ENCODE measurements around the gene HCK. TPM values are rescaled to one million over a fixed set of nuclear protein-coding genes. Genes with fewer than 3 reads are reported as not detected.

Gene HCK
- not detected in 2 replicates for total RNA-seq

GRCh38 chr20:32052090-32052777 lies at the start of gene HCK:
Gene HCK, plus strand, starts transcription at chr20:32052242.

GRCh38 chr20:32010101-32010500 lies 41.9 kb upstream of the HCK start, which contains the start of gene CCM2L:
Gene CCM2L, plus strand, starts transcription at chr20:32010438. Its CDS starts 17 bp downstream, at chr20:32010455.

GRCh38 chr20:32109392-32110172 lies 57.5 kb downstream of the HCK start, which contains the start of gene TM9SF4:
Gene TM9SF4, plus strand, starts transcription at chr20:32109714. Its CDS starts 27 bp downstream, at chr20:32109741.

Other genes starting within 250 kb of the HCK start
- not detected in 2 replicates for gene MYLK2, start 232.9 kb upstream of the HCK start, total RNA-seq
- gene FOXS1, start 206.6 kb upstream of the HCK start, total RNA-seq = not detected in 2 replicates
- gene DUSP15, start 181.7 kb upstream of the HCK start, total RNA-seq = not detected in 2 replicates
- gene TTLL9, start 181.6 kb upstream of the HCK start, total RNA-seq = not detected in 2 replicates
- gene PDRG1, start 100.2 kb upstream of the HCK start, total RNA-seq = 4.3 and 4.8 TPM in 2 replicates
- under 0.01 TPM in 1 of 2 replicates, not detected in the other for gene XKR7, start 84.1 kb upstream of the HCK start, total RNA-seq
- gene CCM2L, start 41.8 kb upstream of the HCK start, total RNA-seq = under 0.01 TPM in 1 of 2 replicates, not detected in the other
- gene TM9SF4, start 57.5 kb downstream of the HCK start, total RNA-seq = 29.2 and 34.2 TPM in 2 replicates
- 2.9 and 3.2 TPM in 2 replicates for gene PLAGL2, start 155.5 kb downstream of the HCK start, total RNA-seq
- gene POFUT1, start 155.6 kb downstream of the HCK start, total RNA-seq = 30.8 and 48.0 TPM in 2 replicates
- 13.9 and 14.0 TPM in 2 replicates for gene KIF3B, start 225.4 kb downstream of the HCK start, total RNA-seq

Data from tracheal epithelial cell (primary cell).